Liver (tissue), 9 donors: ENCODE results near the gene CCDC178. TPM values are rescaled to one million over a fixed set of nuclear protein-coding genes. Genes with fewer than 3 reads are reported as not detected.
A peak's percentile ranks its signal among the peaks of the same experiment; 100 is the strongest.

ENCODE experiments used
- DNase-seq: peaks from one replicate; pipeline ENCODE4 v3.0.0-alpha.2; 2017; ENCODE audit warnings: low spot score
- H3K27ac ChIP-seq, 2 donors: one replicate each; pipeline ENCODE4 v1.7.0; 2013; ENCODE audit warnings: inconsistent platforms in 2 of 2, low read length in 2 of 2, control low read depth in 1 of 2, low read depth in 1 of 2, mild to moderate bottlenecking in 1 of 2
- H3K27me3 ChIP-seq, 4 donors: one replicate each; pipeline versions ENCODE4 v1.6.1 to v1.7.0; 2013; ENCODE audit warnings: low read length in 3 of 4, inconsistent platforms in 1 of 4, mild to moderate bottlenecking in 1 of 4, moderate library complexity in 1 of 4; ENCODE audit not compliant: control insufficient read depth in 4 of 4, insufficient read depth in 4 of 4
- H3K36me3 ChIP-seq, 4 donors: one replicate each; pipeline versions ENCODE4 v1.6.1 to v1.7.0; 2013; ENCODE audit warnings: low read length in 3 of 4, mild to moderate bottlenecking in 3 of 4, low read depth in 1 of 4, moderate library complexity in 1 of 4; ENCODE audit not compliant: control insufficient read depth in 4 of 4, insufficient read depth in 3 of 4
- H3K4me1 ChIP-seq, 4 donors: one replicate each; pipeline versions ENCODE4 v1.6.1 to v1.7.0; 2013; ENCODE audit warnings: low read length in 3 of 4, mild to moderate bottlenecking in 3 of 4, moderate library complexity in 1 of 4; ENCODE audit not compliant: control insufficient read depth in 4 of 4, insufficient read depth in 4 of 4
- H3K4me3 ChIP-seq, 3 donors: one replicate each; pipeline versions ENCODE4 v1.6.1 to v1.7.0; 2013; ENCODE audit warnings: low read length in 3 of 3, control low read depth in 1 of 3, low read depth in 1 of 3, mild to moderate bottlenecking in 1 of 3
- H3K9ac ChIP-seq, 2 donors: one replicate each; pipeline ENCODE4 v1.7.0; 2013; ENCODE audit warnings: low read length in 2 of 2, mild to moderate bottlenecking in 2 of 2, moderate library complexity in 2 of 2, control low read depth in 1 of 2, low read depth in 1 of 2
- H3K9me3 ChIP-seq, 4 donors: one replicate each; pipeline versions ENCODE4 v1.6.1 to v1.7.0; 2013; ENCODE audit warnings: low read length in 3 of 4; ENCODE audit not compliant: control insufficient read depth in 4 of 4
- ATF3 ChIP-seq: IDR thresholded peaks from 2 replicates; pipeline ENCODE4 v1.6.1; 2016; ENCODE audit warnings: antibody characterized with exemption
- CTCF ChIP-seq: fragments of 150-350 bp; IDR thresholded peaks from 2 replicates; pipeline ENCODE4 v1.5.1; 2017; ENCODE audit warnings: improper control_type of control experiment, low read depth, low read length; ENCODE audit not compliant: missing input control
- EGR1 ChIP-seq, 2 donors: IDR thresholded peaks; 2 replicates each; pipeline ENCODE4 v1.6.1; 2016 to 2018; ENCODE audit warnings: antibody characterized with exemption in 2 of 2, low read depth in 2 of 2
- FOXA1 ChIP-seq: IDR thresholded peaks from 2 replicates; pipeline ENCODE4 v1.6.1; 2016; ENCODE audit warnings: antibody characterized with exemption
- FOXA2 ChIP-seq: IDR thresholded peaks from 2 replicates; pipeline ENCODE4 v1.6.1; 2016; ENCODE audit warnings: antibody characterized with exemption
- GABPA ChIP-seq, 2 donors: IDR thresholded peaks in 1 of 2; conservative IDR thresholded peaks in 1 of 2; 2 replicates each; pipeline ENCODE4 v1.6.1; 2016; ENCODE audit warnings: antibody characterized with exemption in 2 of 2, mild to moderate bottlenecking in 1 of 2, moderate library complexity in 1 of 2
- HNF4A ChIP-seq, 2 donors: conservative IDR thresholded peaks; 2 replicates each; pipeline ENCODE4 v1.6.1; 2016; ENCODE audit warnings: antibody characterized with exemption in 2 of 2, mild to moderate bottlenecking in 2 of 2
- MAX ChIP-seq: IDR thresholded peaks from 2 replicates; pipeline ENCODE4 v1.6.1; 2016; ENCODE audit warnings: antibody characterized with exemption
- NR2F2 ChIP-seq: IDR thresholded peaks from 2 replicates; pipeline ENCODE4 v1.6.1; 2016; ENCODE audit warnings: antibody characterized with exemption
- RAD21 ChIP-seq, 2 donors: IDR thresholded peaks; 2 replicates each; pipeline ENCODE4 v1.6.1; 2016; ENCODE audit warnings: antibody characterized with exemption in 2 of 2, mild to moderate bottlenecking in 2 of 2
- REST ChIP-seq: IDR thresholded peaks from 2 replicates; pipeline ENCODE4 v1.6.1; 2016; ENCODE audit warnings: antibody characterized with exemption, mild to moderate bottlenecking
- RXRA ChIP-seq, 2 donors: IDR thresholded peaks; 2 replicates each; pipeline ENCODE4 v1.6.1; 2017 to 2018; ENCODE audit warnings: antibody characterized with exemption in 2 of 2, mild to moderate bottlenecking in 1 of 2
- TAF1 ChIP-seq: conservative IDR thresholded peaks from 2 replicates; pipeline ENCODE4 v1.6.1; 2016; ENCODE audit warnings: antibody characterized with exemption, mild to moderate bottlenecking
- YY1 ChIP-seq: IDR thresholded peaks from 2 replicates; pipeline ENCODE4 v1.6.1; 2016; ENCODE audit warnings: antibody characterized with exemption, mild to moderate bottlenecking
- ZBTB33 ChIP-seq: IDR thresholded peaks from 2 replicates; pipeline ENCODE4 v1.6.1; 2016; ENCODE audit warnings: antibody characterized with exemption
- WGBS: extraction: QIAGEN DNeasy Blood & Tissue Kit; methylation state at CpG from one replicate; pipeline ENCODE4 v1.1.7; 2013; 5-methylcytosine and 5-hydroxymethylcytosine counted together
- polyA plus RNA-seq, 2 donors: library from polyadenylated mRNA; stranded (reverse) in 1 of 2; unstranded in 1 of 2; fragments of 200-250 nt in 1 of 2; fragments of >200 nt in 1 of 2; fragmentation: Nextera tagmentation in 1 of 2; extraction: Ambion mirVana in 1 of 2; gene quantifications; one replicate each; pipeline versions ENCODE4 v1.2.1 to v1.2.3, GENCODE V29; 2013 to 2015
- total RNA-seq, 2 donors: library from RNA; depleted of rRNA; stranded (reverse); fragments of >200 nt; gene quantifications; one replicate each; pipeline ENCODE4 v1.2.3, GENCODE V29; 2014
- donor health status: healthy.
- donor health status: healthy.
- donor health status: healthy.
- donor health status: healthy.
- donor health status: healthy.

Gene CCDC178
- total and polyA plus RNA-seq, 4 donors, result not detected

GRCh38 chr18:33304277-33304676 is 136.2 kb downstream of the CCDC178 start:
- DNase-seq, result no peak
- no peaks in the 10 kb centered on the region for H3K36me3 ChIP-seq
- H3K4me3 ChIP-seq, result no peak overlapping the region
- H3K27me3 ChIP-seq, result no peaks in the 10 kb centered on the region
- H3K27ac ChIP-seq, result no peak overlapping the region
- WGBS, result 60% methylated on average over 3 of the region's 3 CpGs
- no peak overlapping the region for H3K9ac ChIP-seq
- no peaks in the 10 kb centered on the region for H3K4me1 ChIP-seq
- TF ChIP-seq GABPA (IDR thresholded peaks at IDR 0.05 in 1 of 2, conservative IDR thresholded peaks at IDR 0.05 in 1 of 2) (no peak), YY1 (no peak), NR2F2 (no peak), ZBTB33 (no peak), HNF4A (conservative IDR thresholded peaks at IDR 0.05) (no peak), FOXA1 (no peak), MAX (no peak)
- H3K9me3 ChIP-seq, result peaks cover 0 to 2% (median 0%) of the 10 kb centered on the region in 4 donors

- WGBS, result 50% methylated on average over 1 of the region's 1 CpG
- H3K9ac ChIP-seq, result peak overlapping the region in 1 of 2 donors; percentile 38
- no peaks in the 10 kb centered on the region for H3K36me3 ChIP-seq
- no peak overlapping the region for H3K4me3 ChIP-seq
- H3K4me1 ChIP-seq, result no peaks in the 10 kb centered on the region
- H3K27ac ChIP-seq, result no peak overlapping the region
- no peak for DNase-seq
- no peaks in the 10 kb centered on the region for H3K27me3 ChIP-seq
- TF ChIP-seq FOXA1 (no peak), CTCF (no peak), EGR1 (IDR thresholded peaks at IDR 0.05; ENCODE audit: low read depth in 2 of 2) (no peak), GABPA (IDR thresholded peaks at IDR 0.05 in 1 of 2, conservative IDR thresholded peaks at IDR 0.05 in 1 of 2) (no peak), TAF1 (no peak), FOXA2 (no peak), YY1 (no peak), RAD21 (IDR thresholded peaks at IDR 0.05) (no peak), RXRA (IDR thresholded peaks at IDR 0.05) (no peak), ZBTB33 (no peak), HNF4A (conservative IDR thresholded peaks at IDR 0.05) (no peak), ATF3 (no peak), MAX (no peak), REST (no peak), NR2F2 (no peak)
- H3K9me3 ChIP-seq, result no peaks in the 10 kb centered on the region
Measured at GRCh38 chr18:33291539-33291938, 149.0 kb downstream of the CCDC178 start.
